ENCODE results near the gene TBC1D3D.
"Not testable (repeated sequence)": the region's sequence is repeated elsewhere in the genome, so short reads cannot be mapped to it uniquely, and the experiment has no call there.

The TBC1D3D gene

DNA sequence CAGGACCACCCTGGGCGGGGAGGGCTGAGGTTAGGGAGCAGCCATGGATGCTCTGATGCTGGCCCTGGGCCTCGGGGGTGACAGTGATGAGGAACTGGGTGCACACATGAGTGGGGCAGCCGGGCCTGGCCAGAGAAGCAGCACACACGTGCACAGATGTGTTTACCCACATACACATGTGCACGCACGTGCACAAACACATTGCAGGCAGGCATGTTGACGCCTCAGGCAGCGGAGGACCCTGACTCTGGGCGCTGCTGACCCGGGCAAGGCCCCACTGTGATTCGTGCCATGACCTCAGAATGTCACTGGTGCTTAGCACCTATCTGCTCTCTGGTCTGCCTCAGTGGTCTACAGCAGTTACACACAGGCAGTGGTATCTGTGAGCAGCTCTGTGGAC, at the start of gene TBC1D3D:
Gene TBC1D3D (plus strand): TSS at position 301 of the 400 bp plus-strand sequence. CDS start 1,585 bp downstream, outside the sequence.
- DNase-seq (ENCODE audit: low read depth); H3K4me3 ChIP-seq (ENCODE audit: low read depth, low read length): not testable (repeated sequence)

DNA sequence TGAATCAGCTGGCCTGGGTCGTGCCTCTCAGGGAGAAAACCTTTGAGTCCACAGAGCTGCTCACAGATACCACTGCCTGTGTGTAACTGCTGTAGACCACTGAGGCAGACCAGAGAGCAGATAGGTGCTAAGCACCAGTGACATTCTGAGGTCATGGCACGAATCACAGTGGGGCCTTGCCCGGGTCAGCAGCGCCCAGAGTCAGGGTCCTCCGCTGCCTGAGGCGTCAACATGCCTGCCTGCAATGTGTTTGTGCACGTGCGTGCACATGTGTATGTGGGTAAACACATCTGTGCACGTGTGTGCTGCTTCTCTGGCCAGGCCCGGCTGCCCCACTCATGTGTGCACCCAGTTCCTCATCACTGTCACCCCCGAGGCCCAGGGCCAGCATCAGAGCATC, 14.8 kb upstream of the TBC1D3D start, which contains the start of gene TBC1D3L:
Gene TBC1D3L (minus strand): TSS at position 101 of the 400 bp plus-strand sequence. CDS start 1,540 bp downstream, outside the sequence.
- DNase-seq (ENCODE audit: low read depth); H3K4me3 ChIP-seq (ENCODE audit: low read depth, low read length): not testable (repeated sequence)

Measured in GM12864 (cell line).